A549 (cell line): ENCODE results near the gene SLC36A4. TPM values are rescaled to one million over a fixed set of nuclear protein-coding genes. Genes with fewer than 3 reads are reported as not detected.
"Not testable (repeated sequence)": the region's sequence is repeated elsewhere in the genome, so short reads cannot be mapped to it uniquely, and the experiment has no call there.

Source experiments
- ATAC-seq, 2 experiments: fragments of 200-7000 bp in 1 of 2; fragments of >200 bp in 1 of 2; cut with Nextera tagmentation in 1 of 2; cut with Tn5 transposase in 1 of 2; 3 replicates each; pipeline versions ENCODE4 v1.8.0 to v1.9.1; 2018 to 2020; ENCODE audit warnings: mild to moderate bottlenecking in 1 of 2, moderate library complexity in 1 of 2
- CTCF ChIA-PET: fragments of 300-600 bp; sonication (Branson Sonifier 250); formaldehyde crosslinking; extraction: SDS; loops from one replicate; lab custom pipeline; 2021; ENCODE audit warnings: antibody characterized with exemption, inconsistent platforms; lab: Yijun Ruan, JAX
- POLR2A ChIA-PET: fragments of 350-600 bp; formaldehyde crosslinking; extraction: SDS; loops from one replicate; lab custom pipeline; 2021; ENCODE audit warnings: antibody characterized with exemption, inconsistent platforms; lab: Yijun Ruan, JAX
- DNase-seq, 2 experiments: peaks; one replicate each; pipeline versions ENCODE4 v3.0.0 to v3.0.0-alpha.2; 2011 to 2016; ENCODE audit warnings: low read depth in 1 of 2, low spot score in 1 of 2
- FAIRE-seq: peaks from 2 replicates; lab custom pipeline; 2011; peaks lifted over from hg19 to GRCh38; lab: Jason Lieb, UNC
- H3K27ac ChIP-seq, 2 experiments: fragments of >200 bp; sonication (Bioruptor Twin); formaldehyde crosslinking; 3 replicates each; pipeline ENCODE4 v1.5.1; 2016 to 2017
- H3K4me1 ChIP-seq: fragments of >200 bp; sonication (Bioruptor Twin); formaldehyde crosslinking; 3 replicates; pipeline ENCODE4 v1.6.1; 2016
- H3K4me2 ChIP-seq: fragments of >200 bp; sonication (Bioruptor Twin); formaldehyde crosslinking; 3 replicates; pipeline ENCODE4 v1.6.1; 2016
- H3K4me3 ChIP-seq: fragments of >200 bp; sonication (Bioruptor Twin); formaldehyde crosslinking; 3 replicates; pipeline ENCODE4 v1.5.1; 2016
- H3K9me3 ChIP-seq: fragments of >200 bp; sonication (Bioruptor Twin); formaldehyde crosslinking; 3 replicates; pipeline ENCODE4 v1.6.1; 2016
- CBX8 ChIP-seq: fragments of 200-600 bp; sonication (generic); IDR thresholded peaks from 2 replicates; pipeline ENCODE4 v1.6.1; 2016
- ESRRA ChIP-seq: fragments of 150-350 bp; IDR thresholded peaks from 2 replicates; pipeline ENCODE4 v1.6.1; 2014; ENCODE audit warnings: mild to moderate bottlenecking, low read length, borderline replicate concordance
- FOSB ChIP-seq: fragments of 250-450 bp; sonication (Bioruptor Pico); IDR thresholded peaks from 2 replicates; pipeline ENCODE4 v1.5.0; 2020; ENCODE audit warnings: mild to moderate bottlenecking, moderate library complexity
- FOSL2 ChIP-seq, 2 experiments: fragments of 450-650 bp in 1 of 2; fragments of >200 bp in 1 of 2; sonication (Bioruptor Twin) in 1 of 2; formaldehyde crosslinking; IDR thresholded peaks; 2 replicates each; pipeline versions ENCODE4 v1.5.0 to v1.6.1; 2016 to 2020; ENCODE audit warnings: mild to moderate bottlenecking in 1 of 2, moderate library complexity in 1 of 2
- GATA3 ChIP-seq: IDR thresholded peaks from 2 replicates; pipeline ENCODE4 v1.6.1; 2012; ENCODE audit warnings: borderline replicate concordance
- HEYL ChIP-seq: fragments of 250-450 bp; sonication (Bioruptor Pico); IDR thresholded peaks from 2 replicates; pipeline ENCODE4 v1.8.0; 2021; ENCODE audit warnings: mild to moderate bottlenecking, moderate library complexity
- HOXA7 ChIP-seq: fragments of 250-450 bp; sonication (Bioruptor Pico); IDR thresholded peaks from 2 replicates; pipeline ENCODE4 v1.5.0; 2020; ENCODE audit warnings: mild to moderate bottlenecking, moderate library complexity
- HOXB13 ChIP-seq: fragments of 250-450 bp; sonication (Bioruptor Pico); IDR thresholded peaks from 2 replicates; pipeline ENCODE4 v1.5.0; 2020; ENCODE audit warnings: low read depth, mild to moderate bottlenecking, moderate library complexity
- KDM1A ChIP-seq: fragments of 200-600 bp; sonication (generic); IDR thresholded peaks from 2 replicates; pipeline ENCODE4 v1.6.1; 2016; ENCODE audit warnings: low read depth, mild to moderate bottlenecking
- KDM5A ChIP-seq: fragments of 200-600 bp; sonication (generic); IDR thresholded peaks from 2 replicates; pipeline ENCODE4 v1.6.1; 2016; ENCODE audit warnings: antibody characterized with exemption, mild to moderate bottlenecking
- MAFK ChIP-seq: fragments of 450-650 bp; IDR thresholded peaks from 2 replicates; pipeline ENCODE4 v1.6.1; 2014; ENCODE audit not compliant: partially characterized antibody
- MAZ ChIP-seq: fragments of 150-350 bp; IDR thresholded peaks from 2 replicates; pipeline ENCODE4 v1.6.1; 2014; ENCODE audit warnings: antibody characterized with exemption, low read depth, low read length, borderline replicate concordance
- MYC ChIP-seq: IDR thresholded peaks from 2 replicates; pipeline ENCODE4 v1.6.1; 2012; ENCODE audit warnings: mild to moderate bottlenecking, inconsistent platforms, low read length, improper control_type of control experiment, borderline replicate concordance
- NFE2L2 ChIP-seq: fragments of 150-350 bp; conservative IDR thresholded peaks from 2 replicates; pipeline ENCODE4 v1.6.1; 2014; ENCODE audit warnings: low read length
- PHF8 ChIP-seq: fragments of 200-600 bp; sonication (generic); IDR thresholded peaks from 2 replicates; pipeline ENCODE4 v1.6.1; 2016; ENCODE audit warnings: low read depth, mild to moderate bottlenecking, antibody characterized with exemption, moderate library complexity, borderline replicate concordance
- POLR2AphosphoS2 ChIP-seq: conservative IDR thresholded peaks from 2 replicates; pipeline ENCODE4 v1.6.1; 2012; ENCODE audit warnings: low read length, improper control_type of control experiment, inconsistent platforms
- RCOR1 ChIP-seq: fragments of 150-350 bp; IDR thresholded peaks from 2 replicates; pipeline ENCODE4 v1.6.1; 2014; ENCODE audit warnings: antibody characterized with exemption, low read length, low read depth
- RFX5 ChIP-seq: fragments of 450-650 bp; IDR thresholded peaks from 2 replicates; pipeline ENCODE4 v1.7.1; 2014; ENCODE audit warnings: antibody characterized with exemption, mild to moderate bottlenecking, moderate library complexity
- SREBF2 ChIP-seq: fragments of 450-650 bp; IDR thresholded peaks from 2 replicates; pipeline ENCODE4 v1.6.1; 2014; ENCODE audit warnings: mild to moderate bottlenecking, moderate library complexity
- TFCP2L1 ChIP-seq: fragments of 250-450 bp; sonication (Bioruptor Pico); IDR thresholded peaks from 2 replicates; pipeline ENCODE4 v1.5.0; 2021; ENCODE audit warnings: mild to moderate bottlenecking
- TP53 ChIP-seq: fragments of 250-450 bp; sonication (Bioruptor Pico); IDR thresholded peaks from 2 replicates; pipeline ENCODE4 v1.5.0; 2021; ENCODE audit warnings: mild to moderate bottlenecking, moderate library complexity
- ZNF302 ChIP-seq: fragments of 250-450 bp; sonication (Bioruptor Pico); IDR thresholded peaks from 2 replicates; pipeline ENCODE4 v1.9.0; 2021; ENCODE audit warnings: inconsistent platforms, mild to moderate bottlenecking, moderate library complexity
- ZSCAN20 ChIP-seq: fragments of 250-450 bp; sonication (Bioruptor Pico); IDR thresholded peaks from 2 replicates; pipeline ENCODE4 v1.8.0; 2022; ENCODE audit warnings: mild to moderate bottlenecking, moderate library complexity
- WGBS: methylation state at CpG from one replicate; pipeline ENCODE4 v1.1.6; 2017; ENCODE audit errors: missing lambda C conversion rate; 5-methylcytosine and 5-hydroxymethylcytosine counted together
- polyA plus RNA-seq, 4 experiments: library from polyadenylated mRNA; depleted of rRNA in 3 of 4; stranded (reverse); fragments of >200 nt; fragmentation: RNase III in 1 of 4; extraction: RNeasy Plus Mini Kit Qiagen cat#74134 plus additional on column Dnase treatment in 1 of 4; gene quantifications; 2 replicates in 3 of 4; 3 replicates in 1 of 4; pipeline ENCODE4 v1.2.3, GENCODE V29; 2011 to 2017
- TF ChIP-seq, protein P1 (sequence below): fragments of 250-450 bp; sonication (Bioruptor Pico); IDR thresholded peaks from 2 replicates; pipeline ENCODE4 v1.5.0; 2020; ENCODE audit warnings: low read depth, mild to moderate bottlenecking, moderate library complexity
- TF ChIP-seq, protein P2 (sequence below): fragments of 250-450 bp; sonication (Bioruptor Pico); IDR thresholded peaks from 2 replicates; pipeline ENCODE4 v1.5.0; 2021; ENCODE audit warnings: mild to moderate bottlenecking, moderate library complexity, borderline replicate concordance
- TF ChIP-seq, protein P3 (sequence below): fragments of >200 bp; sonication (Bioruptor Twin); formaldehyde crosslinking; IDR thresholded peaks from 2 replicates; pipeline ENCODE4 v1.6.1; 2016
- TF ChIP-seq, protein P4 (sequence below): IDR thresholded peaks from 2 replicates; pipeline ENCODE4 v1.6.1; 2012
- TF ChIP-seq, protein P5 (sequence below): fragments of 450-650 bp; IDR thresholded peaks from 2 replicates; pipeline ENCODE4 v1.6.1; 2014; ENCODE audit warnings: antibody characterized with exemption

Gene SLC36A4
- polyA plus RNA-seq, 2 of the 4 experiments (the other 2 are of a cell fraction), result 24.1 to 30.5 TPM

DNA sequence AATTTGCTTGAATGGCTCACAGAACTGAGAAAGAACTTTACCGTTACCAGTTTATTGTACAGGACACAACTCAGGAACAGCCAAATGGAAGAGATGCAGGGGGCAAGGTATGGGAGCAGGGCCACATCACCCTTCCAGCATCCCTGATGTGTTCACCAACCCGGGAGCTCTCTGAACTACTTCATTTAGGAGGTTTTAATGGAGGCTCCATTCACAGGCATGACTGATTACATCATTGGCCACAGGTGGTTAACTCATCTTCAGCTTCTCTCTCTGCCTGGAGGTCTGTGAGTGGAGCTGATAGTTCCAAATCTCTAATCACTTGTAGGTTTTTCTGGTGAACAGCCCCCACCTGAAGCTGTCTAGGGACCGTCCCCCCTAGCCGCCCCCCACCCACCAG lies 83.5 kb downstream of the SLC36A4 start:
- Histone ChIP-seq H3K27ac (no peak overlapping the region), H3K4me1 (no peaks in the 10 kb centered on the region), H3K4me3 (no peak overlapping the region), H3K4me2 (no peak overlapping the region), H3K9me3 (no peaks in the 10 kb centered on the region)
- ChIA-PET POLR2A (no interaction called here), CTCF (no interaction called here)
- no peak for FAIRE-seq
- ATAC-seq, result no peak
- WGBS, result 56% methylated on average over 4 of the region's 4 CpGs
- no peak for DNase-seq
- no peak for TF ChIP-seq CBX8
- no peak for TF ChIP-seq HOXB13 (CRISPR knock-in tag)
- no peak for TF ChIP-seq ZNF302 (CRISPR knock-in tag)
- no peak for TF ChIP-seq MAZ
- no peak for TF ChIP-seq SREBF2
- TF ChIP-seq, protein P1, sequence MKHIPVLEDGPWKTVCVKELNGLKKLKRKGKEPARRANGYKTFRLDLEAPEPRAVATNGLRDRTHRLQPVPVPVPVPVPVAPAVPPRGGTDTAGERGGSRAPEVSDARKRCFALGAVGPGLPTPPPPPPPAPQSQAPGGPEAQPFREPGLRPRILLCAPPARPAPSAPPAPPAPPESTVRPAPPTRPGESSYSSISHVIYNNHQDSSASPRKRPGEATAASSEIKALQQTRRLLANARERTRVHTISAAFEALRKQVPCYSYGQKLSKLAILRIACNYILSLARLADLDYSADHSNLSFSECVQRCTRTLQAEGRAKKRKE (CRISPR knock-in tag), result no peak
- TF ChIP-seq NFE2L2, result no peak
- TF ChIP-seq, protein P2, sequence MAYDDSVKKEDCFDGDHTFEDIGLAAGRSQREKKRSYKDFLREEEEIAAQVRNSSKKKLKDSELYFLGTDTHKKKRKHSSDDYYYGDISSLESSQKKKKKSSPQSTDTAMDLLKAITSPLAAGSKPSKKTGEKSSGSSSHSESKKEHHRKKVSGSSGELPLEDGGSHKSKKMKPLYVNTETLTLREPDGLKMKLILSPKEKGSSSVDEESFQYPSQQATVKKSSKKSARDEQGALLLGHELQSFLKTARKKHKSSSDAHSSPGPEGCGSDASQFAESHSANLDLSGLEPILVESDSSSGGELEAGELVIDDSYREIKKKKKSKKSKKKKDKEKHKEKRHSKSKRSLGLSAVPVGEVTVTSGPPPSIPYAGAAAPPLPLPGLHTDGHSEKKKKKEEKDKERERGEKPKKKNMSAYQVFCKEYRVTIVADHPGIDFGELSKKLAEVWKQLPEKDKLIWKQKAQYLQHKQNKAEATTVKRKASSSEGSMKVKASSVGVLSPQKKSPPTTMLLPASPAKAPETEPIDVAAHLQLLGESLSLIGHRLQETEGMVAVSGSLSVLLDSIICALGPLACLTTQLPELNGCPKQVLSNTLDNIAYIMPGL, result no peak
- TF ChIP-seq TP53 (CRISPR knock-in tag), result no peak
- no peak for TF ChIP-seq HEYL
- TF ChIP-seq, protein P3, sequence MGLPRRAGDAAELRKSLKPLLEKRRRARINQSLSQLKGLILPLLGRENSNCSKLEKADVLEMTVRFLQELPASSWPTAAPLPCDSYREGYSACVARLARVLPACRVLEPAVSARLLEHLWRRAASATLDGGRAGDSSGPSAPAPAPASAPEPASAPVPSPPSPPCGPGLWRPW, result no peak
- TF ChIP-seq ZSCAN20 (CRISPR knock-in tag), result no peak
- TF ChIP-seq PHF8, result no peak
- TF ChIP-seq TFCP2L1 (CRISPR knock-in tag), result no peak
- TF ChIP-seq ESRRA, result no peak
- no peak for TF ChIP-seq RFX5
- no peak for TF ChIP-seq POLR2AphosphoS2
- TF ChIP-seq GATA3, result no peak
- no peak for TF ChIP-seq RCOR1

DNA sequence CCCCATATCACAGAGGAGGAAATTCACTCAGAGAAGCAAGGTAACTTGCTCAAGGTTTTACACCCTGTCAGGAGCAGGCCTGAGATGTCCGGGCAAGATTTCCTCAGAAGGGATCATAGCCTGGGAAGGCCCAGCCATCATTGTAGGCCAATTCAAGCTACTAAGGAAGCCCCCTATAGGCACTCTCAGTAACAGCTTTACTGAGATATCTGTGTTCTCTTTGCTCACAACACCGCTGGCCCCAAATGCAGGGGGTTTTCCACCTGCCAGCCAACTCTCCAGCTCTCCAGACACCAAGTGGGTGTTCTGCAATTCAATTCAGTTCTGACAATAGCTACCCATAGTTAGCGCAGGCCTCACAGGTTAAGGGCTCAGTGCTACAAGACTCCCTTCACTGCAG lies 84.0 kb downstream of the SLC36A4 start:
- Histone ChIP-seq H3K4me2 (no peak overlapping the region), H3K27ac (no peak overlapping the region), H3K4me1 (no peaks in the 10 kb centered on the region), H3K4me3 (no peak overlapping the region), H3K9me3 (no peaks in the 10 kb centered on the region)
- DNase-seq, result no peak
- ChIA-PET CTCF (no interaction called here), POLR2A (no interaction called here)
- FAIRE-seq, result no peak
- TF ChIP-seq MAFK, result no peak
- TF ChIP-seq RCOR1, result no peak
- TF ChIP-seq, protein P4, sequence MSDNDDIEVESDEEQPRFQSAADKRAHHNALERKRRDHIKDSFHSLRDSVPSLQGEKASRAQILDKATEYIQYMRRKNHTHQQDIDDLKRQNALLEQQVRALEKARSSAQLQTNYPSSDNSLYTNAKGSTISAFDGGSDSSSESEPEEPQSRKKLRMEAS, result no peak
- TF ChIP-seq MYC, result no peak
- TF ChIP-seq TP53 (CRISPR knock-in tag), result no peak
- no peak for TF ChIP-seq MAZ
- no peak for TF ChIP-seq KDM1A
- TF ChIP-seq HOXA7 (CRISPR knock-in tag), result no peak
- TF ChIP-seq HOXB13 (CRISPR knock-in tag), result no peak
- no peak for TF ChIP-seq SREBF2
- no peak for TF ChIP-seq KDM5A
- TF ChIP-seq, protein P3, result no peak
- TF ChIP-seq FOSL2 (IDR thresholded peaks at IDR 0.05), result no peak
- TF ChIP-seq FOSL2 (CRISPR knock-in tag; IDR thresholded peaks at IDR 0.05), result no peak
- TF ChIP-seq FOSB, result no peak
- TF ChIP-seq, protein P5, sequence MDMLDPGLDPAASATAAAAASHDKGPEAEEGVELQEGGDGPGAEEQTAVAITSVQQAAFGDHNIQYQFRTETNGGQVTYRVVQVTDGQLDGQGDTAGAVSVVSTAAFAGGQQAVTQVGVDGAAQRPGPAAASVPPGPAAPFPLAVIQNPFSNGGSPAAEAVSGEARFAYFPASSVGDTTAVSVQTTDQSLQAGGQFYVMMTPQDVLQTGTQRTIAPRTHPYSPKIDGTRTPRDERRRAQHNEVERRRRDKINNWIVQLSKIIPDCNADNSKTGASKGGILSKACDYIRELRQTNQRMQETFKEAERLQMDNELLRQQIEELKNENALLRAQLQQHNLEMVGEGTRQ, result no peak
- no peak for TF ChIP-seq HEYL
- ATAC-seq, result no peak
- WGBS, result 71% methylated on average over 3 of the region's 3 CpGs

DNA sequence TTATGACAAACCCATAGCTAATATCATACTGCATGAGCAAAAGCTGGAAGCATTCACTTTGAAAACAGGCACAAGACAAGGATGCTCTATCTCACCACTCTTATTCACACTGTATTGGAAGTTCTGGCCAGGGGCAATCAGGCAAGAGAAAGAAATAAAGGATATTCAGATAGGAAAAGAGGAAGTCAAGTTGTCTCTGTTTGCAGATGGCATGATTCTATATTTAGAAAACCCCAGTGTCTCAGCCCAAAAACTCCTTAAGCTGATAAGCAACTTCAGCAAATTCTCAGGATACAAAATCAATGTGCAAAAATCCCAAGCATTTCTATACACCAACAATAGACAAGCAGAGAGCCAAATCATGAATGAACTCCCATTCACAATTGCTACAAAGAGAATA lies 86.6 kb downstream of the SLC36A4 start:
- H3K9me3 ChIP-seq, H3K27ac ChIP-seq, CTCF ChIA-PET, H3K4me3 ChIP-seq, H3K4me2 ChIP-seq, ATAC-seq, DNase-seq, POLR2A ChIA-PET, H3K4me1 ChIP-seq, FAIRE-seq: not testable (repeated sequence)
